GM12891 (cell line): ENCODE measurements around the gene PPP2R5D.

ENCODE experiments used
- PAX5 ChIP-seq: IDR thresholded peaks from 2 replicates; pipeline ENCODE4 v1.6.1; 2011; ENCODE audit warnings: low read length, moderate library complexity, mild to moderate bottlenecking; ENCODE audit not compliant: insufficient read depth, severe bottlenecking
- POLR2A ChIP-seq: IDR thresholded peaks from 2 replicates; pipeline ENCODE4 v1.6.1; 2011; ENCODE audit warnings: low read depth, low read length, control low read depth
- POLR2AphosphoS5 ChIP-seq: IDR thresholded peaks from 2 replicates; pipeline ENCODE4 v1.6.1; 2011; ENCODE audit warnings: low read depth, low read length, control low read depth
- SPI1 ChIP-seq: IDR thresholded peaks from 2 replicates; pipeline ENCODE4 v1.6.1; 2011; ENCODE audit warnings: low read depth, low read length, control low read depth
- TAF1 ChIP-seq: IDR thresholded peaks from 2 replicates; pipeline ENCODE4 v1.6.1; 2011; ENCODE audit warnings: low read depth, low read length, control low read depth

- TF ChIP-seq POLR2A (no peak), POLR2AphosphoS5 (no peak), TAF1 (no peak), SPI1 (no peak), PAX5 (no peak)
Measured at GRCh38 chr6:42942444-42942843, 41.9 kb upstream of the PPP2R5D start.
